SK-N-SH treated with all-trans-retinoic acid at 6 μM for 48 hours (cell line): ENCODE results near the gene ZEB2.

Experiments
- ARNTL ChIP-seq: fragments of 450-650 bp; formaldehyde crosslinking; IDR thresholded peaks from 2 replicates; pipeline ENCODE4 v1.5.0; 2020; ENCODE audit warnings: low read depth, mild to moderate bottlenecking, moderate library complexity, borderline replicate concordance
- ESRRG ChIP-seq: fragments of 250-450 bp; sonication (Bioruptor Pico); IDR thresholded peaks from 2 replicates; pipeline ENCODE4 v1.6.1; 2021; ENCODE audit warnings: mild to moderate bottlenecking
- GLIS3 ChIP-seq: fragments of 250-450 bp; sonication (Bioruptor Pico); IDR thresholded peaks from 2 replicates; pipeline ENCODE4 v1.5.0; 2020; ENCODE audit warnings: mild to moderate bottlenecking, moderate library complexity
- ISL1 ChIP-seq: fragments of 250-450 bp; sonication (Bioruptor Pico); IDR thresholded peaks from 2 replicates; pipeline ENCODE4 v2.1.2; 2022; ENCODE audit warnings: mild to moderate bottlenecking, moderate library complexity
- PATZ1 ChIP-seq: fragments of 250-450 bp; sonication (Bioruptor Pico); IDR thresholded peaks from 2 replicates; pipeline ENCODE4 v1.8.0; 2020; ENCODE audit warnings: mild to moderate bottlenecking, moderate library complexity, borderline replicate concordance
- PPARA ChIP-seq: fragments of 250-450 bp; sonication (Bioruptor Pico); IDR thresholded peaks from 2 replicates; pipeline ENCODE4 v1.5.0; 2020; ENCODE audit warnings: mild to moderate bottlenecking, borderline replicate concordance
- RARB ChIP-seq: fragments of 250-450 bp; sonication (Bioruptor Pico); IDR thresholded peaks from 2 replicates; pipeline ENCODE4 v1.8.0; 2021; ENCODE audit warnings: mild to moderate bottlenecking, moderate library complexity
- TCF4 ChIP-seq: fragments of 250-450 bp; sonication (Bioruptor Pico); IDR thresholded peaks from 2 replicates; pipeline ENCODE4 v1.8.0; 2021; ENCODE audit warnings: mild to moderate bottlenecking, moderate library complexity, borderline replicate concordance
- TOX ChIP-seq: fragments of 250-450 bp; sonication (Bioruptor Pico); IDR thresholded peaks from 2 replicates; pipeline ENCODE4 v1.8.0; 2021; ENCODE audit warnings: mild to moderate bottlenecking, moderate library complexity, borderline replicate concordance
- ZC3H10 ChIP-seq: fragments of 250-450 bp; sonication (Bioruptor Pico); IDR thresholded peaks from 2 replicates; pipeline ENCODE4 v1.5.1; 2021; ENCODE audit warnings: mild to moderate bottlenecking, moderate library complexity
- ZFP30 ChIP-seq: fragments of 450-650 bp; formaldehyde crosslinking; IDR thresholded peaks from 2 replicates; pipeline ENCODE4 v1.5.0; 2022; ENCODE audit warnings: mild to moderate bottlenecking, moderate library complexity
- ZNF70 ChIP-seq: fragments of 450-650 bp; formaldehyde crosslinking; IDR thresholded peaks from 2 replicates; pipeline ENCODE4 v1.5.0; 2020; ENCODE audit warnings: mild to moderate bottlenecking, moderate library complexity
- TF ChIP-seq, protein P1 (sequence below): fragments of 250-450 bp; sonication (Bioruptor Pico); IDR thresholded peaks from 2 replicates; pipeline ENCODE4 v1.5.0; 2020; ENCODE audit warnings: mild to moderate bottlenecking, moderate library complexity

DNA sequence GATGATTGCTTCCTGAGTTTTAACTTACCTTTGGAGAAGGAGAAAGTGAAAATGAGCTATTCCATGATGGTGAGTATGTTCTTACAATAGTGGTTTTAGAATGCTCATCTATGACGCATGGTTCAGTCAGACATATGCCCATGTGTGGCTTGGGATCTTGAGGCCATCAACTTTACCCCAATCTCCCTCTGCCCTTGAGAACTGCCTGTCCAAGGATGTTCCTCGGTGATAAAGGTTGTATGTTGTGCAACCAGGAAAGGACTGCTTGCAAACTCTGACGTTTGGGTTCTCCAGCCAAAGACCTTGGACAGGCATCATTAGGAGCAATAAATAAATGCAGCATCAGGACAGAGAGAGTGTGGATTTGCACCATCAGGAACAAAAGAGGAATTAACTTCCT is 165.0 kb downstream of the ZEB2 start:
- TF ChIP-seq PPARA (CRISPR knock-in tag) (no peak), ZNF70 (no peak), TOX (CRISPR knock-in tag) (no peak), RARB (CRISPR knock-in tag) (no peak), ZFP30 (CRISPR knock-in tag) (no peak), ESRRG (CRISPR knock-in tag) (no peak), ZC3H10 (CRISPR knock-in tag) (no peak), ARNTL (CRISPR knock-in tag) (no peak), PATZ1 (no peak), TCF4 (CRISPR knock-in tag) (no peak), GLIS3 (CRISPR knock-in tag) (no peak), ISL1 (CRISPR knock-in tag) (no peak)
- TF ChIP-seq, protein P1, sequence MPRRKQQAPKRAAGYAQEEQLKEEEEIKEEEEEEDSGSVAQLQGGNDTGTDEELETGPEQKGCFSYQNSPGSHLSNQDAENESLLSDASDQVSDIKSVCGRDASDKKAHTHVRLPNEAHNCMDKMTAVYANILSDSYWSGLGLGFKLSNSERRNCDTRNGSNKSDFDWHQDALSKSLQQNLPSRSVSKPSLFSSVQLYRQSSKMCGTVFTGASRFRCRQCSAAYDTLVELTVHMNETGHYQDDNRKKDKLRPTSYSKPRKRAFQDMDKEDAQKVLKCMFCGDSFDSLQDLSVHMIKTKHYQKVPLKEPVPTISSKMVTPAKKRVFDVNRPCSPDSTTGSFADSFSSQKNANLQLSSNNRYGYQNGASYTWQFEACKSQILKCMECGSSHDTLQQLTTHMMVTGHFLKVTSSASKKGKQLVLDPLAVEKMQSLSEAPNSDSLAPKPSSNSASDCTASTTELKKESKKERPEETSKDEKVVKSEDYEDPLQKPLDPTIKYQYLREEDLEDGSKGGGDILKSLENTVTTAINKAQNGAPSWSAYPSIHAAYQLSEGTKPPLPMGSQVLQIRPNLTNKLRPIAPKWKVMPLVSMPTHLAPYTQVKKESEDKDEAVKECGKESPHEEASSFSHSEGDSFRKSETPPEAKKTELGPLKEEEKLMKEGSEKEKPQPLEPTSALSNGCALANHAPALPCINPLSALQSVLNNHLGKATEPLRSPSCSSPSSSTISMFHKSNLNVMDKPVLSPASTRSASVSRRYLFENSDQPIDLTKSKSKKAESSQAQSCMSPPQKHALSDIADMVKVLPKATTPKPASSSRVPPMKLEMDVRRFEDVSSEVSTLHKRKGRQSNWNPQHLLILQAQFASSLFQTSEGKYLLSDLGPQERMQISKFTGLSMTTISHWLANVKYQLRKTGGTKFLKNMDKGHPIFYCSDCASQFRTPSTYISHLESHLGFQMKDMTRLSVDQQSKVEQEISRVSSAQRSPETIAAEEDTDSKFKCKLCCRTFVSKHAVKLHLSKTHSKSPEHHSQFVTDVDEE = no peak
